HG02973 (cell line): ENCODE measurements around the gene CDX1.

Source experiments
- ATAC-seq: cut with Tn5 transposase; IDR thresholded peaks from one replicate; pipeline ENCODE4 v1.9.1; 2021; ENCODE audit warnings: moderate library complexity; ENCODE audit not compliant: unreplicated experiment

The CDX1 gene

DNA sequence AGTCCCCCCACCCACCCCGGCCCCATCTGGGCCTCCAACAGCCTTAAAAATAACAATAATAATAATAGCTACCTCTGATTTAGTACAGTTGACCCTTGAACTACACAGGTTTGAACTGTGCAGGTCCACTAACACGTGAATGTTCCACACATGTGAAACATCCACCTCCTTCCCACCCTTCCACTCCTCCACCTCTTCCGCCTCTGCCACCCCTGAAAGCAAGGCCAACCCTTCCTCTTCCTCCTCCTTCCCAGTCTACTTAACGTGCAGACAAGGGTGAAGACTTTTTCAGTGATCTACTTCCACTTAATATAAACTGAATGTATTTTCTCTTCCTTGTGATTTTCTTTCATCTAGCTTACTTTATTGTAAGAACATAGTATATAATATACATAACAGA lies 21.7 kb upstream of the CDX1 start:
- no peak for ATAC-seq

GRCh38 chr5:150146235-150146634 lies 20.3 kb upstream of the CDX1 start:
- ATAC-seq: no peak

DNA sequence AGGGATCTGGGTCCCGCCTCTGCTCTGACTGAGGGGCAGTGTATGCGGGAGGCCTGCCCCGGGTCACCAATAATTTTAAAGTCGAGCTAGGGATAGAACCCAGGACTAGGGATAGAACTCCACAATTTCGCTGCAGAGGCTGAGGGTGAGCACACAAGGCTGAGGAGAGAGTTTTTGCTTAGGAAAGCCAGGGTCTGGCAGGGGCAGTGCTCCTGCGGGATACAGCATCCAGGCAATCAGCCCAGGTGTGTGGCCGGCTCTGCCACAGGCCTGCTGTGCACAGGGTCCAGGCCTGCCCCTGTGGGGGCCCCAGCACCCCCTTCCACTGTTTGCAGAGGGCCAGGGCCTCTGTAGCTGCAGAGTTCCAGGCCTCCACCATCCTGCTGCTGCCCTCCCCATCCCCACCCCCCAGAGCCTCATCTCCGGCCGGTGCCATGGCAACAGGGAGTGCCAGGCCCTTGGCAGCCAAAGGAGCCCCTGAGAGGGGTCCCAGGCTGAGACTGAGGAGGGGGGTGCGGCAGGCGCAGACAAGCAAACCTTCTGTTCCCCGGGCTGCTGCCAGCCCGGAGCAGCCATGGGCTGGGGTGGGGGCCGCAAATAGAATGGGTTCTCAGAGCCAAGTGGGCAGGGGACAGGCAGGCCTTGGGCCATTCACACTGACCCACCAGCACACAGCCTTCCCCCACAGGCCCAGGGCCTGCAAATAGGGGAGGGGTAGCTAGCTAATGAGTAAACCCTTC lies 19.5 kb upstream of the CDX1 start:
- no peak for ATAC-seq

DNA sequence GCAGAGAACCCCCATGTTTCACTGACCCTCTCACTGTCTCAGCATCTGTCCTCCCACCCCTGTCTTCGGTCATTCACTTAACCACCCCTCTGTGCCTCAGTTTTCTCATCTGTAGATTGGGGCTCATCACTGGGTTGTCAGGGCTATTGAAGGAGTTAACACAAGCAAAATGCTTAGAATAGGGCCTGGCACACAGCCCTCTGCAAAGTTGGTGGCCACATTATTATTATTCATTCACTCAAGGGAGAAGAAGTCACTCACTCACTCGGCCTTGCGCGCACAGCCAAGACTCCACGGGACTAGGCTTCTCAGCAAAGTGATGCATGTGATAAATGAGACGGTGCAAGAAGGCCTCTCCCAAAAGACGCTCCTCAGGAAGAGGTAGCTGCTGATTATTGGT lies 18.9 kb upstream of the CDX1 start:
- ATAC-seq: no peak

- ATAC-seq: no peak
Observed at GRCh38 chr5:150148117-150148927, 18.3 kb upstream of the CDX1 start.

DNA sequence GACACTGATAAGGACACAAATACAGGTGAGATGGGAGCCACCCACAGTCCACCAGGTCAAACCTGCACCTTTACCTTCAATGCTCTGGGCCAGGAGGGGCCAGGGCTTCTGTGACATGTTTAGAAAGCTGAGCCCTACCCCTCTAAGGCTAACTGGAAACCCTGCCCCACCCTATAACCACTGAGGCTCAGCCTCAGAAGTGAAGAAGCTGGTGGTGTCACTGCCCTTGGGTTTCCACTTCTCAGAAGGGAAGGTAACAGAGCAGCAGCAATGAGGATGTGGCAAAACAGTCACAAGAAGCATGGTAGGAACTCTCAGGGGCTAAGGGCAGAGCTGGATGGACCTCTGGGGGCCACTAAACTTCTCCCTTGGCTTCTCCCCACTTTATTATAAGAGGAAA lies 17.0 kb upstream of the CDX1 start:
- ATAC-seq: no peak

DNA sequence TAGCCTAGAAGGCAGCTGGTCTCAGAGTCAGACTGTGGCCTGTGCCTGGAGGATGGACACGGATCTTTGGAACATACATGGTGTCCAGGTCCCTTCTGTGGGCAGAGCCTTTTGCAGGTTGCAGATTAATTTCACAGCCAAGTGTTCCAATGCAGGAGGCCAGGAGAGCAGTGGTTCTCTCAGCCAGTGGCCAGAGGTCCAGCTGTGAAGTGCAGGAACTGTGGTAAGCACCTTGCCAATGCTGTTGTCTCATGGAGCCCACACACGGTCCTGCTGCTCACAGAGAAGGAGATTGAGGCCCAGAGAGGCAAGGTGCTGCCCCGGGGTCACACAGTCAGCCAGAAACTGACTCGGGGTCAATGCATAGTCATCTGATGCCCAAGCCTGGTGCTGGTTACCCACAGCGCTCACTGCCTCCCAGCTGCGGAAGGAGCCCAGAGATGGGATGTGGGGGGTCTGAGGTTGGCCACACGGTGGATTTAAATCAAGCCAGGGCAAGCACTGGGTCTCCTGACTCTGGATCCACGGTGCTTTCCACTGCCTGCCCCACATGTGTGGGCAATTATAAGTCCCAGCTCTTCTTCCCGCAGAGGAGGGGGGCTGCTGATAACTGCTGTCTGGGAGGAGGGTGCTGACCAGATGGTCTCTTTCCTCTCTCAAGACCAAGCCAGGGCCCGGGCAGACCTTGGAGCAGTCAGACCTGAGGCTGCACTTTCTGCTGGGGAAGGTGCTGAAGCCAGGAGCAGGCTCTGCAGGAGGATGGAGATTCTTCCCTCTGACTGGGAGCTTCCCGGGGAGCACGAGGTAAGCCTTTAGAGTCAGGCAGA lies 13.7 kb upstream of the CDX1 start:
- no peak for ATAC-seq

- ATAC-seq: no peak
Observed at GRCh38 chr5:150153483-150153882, 13.1 kb upstream of the CDX1 start.

- no peak for ATAC-seq
Observed at GRCh38 chr5:150153957-150154617, 12.5 kb upstream of the CDX1 start.

DNA sequence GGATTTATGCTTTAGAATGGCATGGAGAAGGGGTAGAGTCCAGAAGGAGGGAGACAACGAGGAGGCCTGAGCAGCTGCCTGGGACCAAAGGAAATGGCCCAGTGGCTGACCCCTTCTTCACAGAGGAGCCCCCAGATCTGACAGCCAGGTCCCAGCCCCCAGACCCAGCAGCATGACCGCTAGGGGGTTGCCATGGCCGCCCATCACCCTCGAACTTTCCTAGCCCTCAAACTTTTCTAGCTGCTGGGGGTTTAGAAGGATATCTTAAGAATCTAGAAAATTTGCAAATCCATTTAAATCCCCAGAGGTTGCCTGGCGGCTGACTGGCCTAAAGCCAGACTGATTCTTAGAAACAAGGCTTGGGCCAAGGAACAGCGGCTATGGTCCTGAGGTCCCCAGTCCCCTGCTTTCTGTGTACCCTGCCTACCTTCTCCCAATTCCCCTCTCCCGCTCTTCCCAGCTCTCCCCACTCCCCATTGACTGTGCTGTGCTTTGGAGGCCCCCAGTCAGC lies 11.9 kb upstream of the CDX1 start:
- no peak for ATAC-seq

- no peak for ATAC-seq
Observed at GRCh38 chr5:150155258-150156026, 11.1 kb upstream of the CDX1 start, which contains the start of gene PDGFRB. TSS of gene PDGFRB (minus strand) at chr5:150155845. CDS start at chr5:150137047, 18,798 bp downstream.

GRCh38 chr5:150156027-150156368 lies 10.6 kb upstream of the CDX1 start:
- ATAC-seq: no peak

- no peak for ATAC-seq
Observed at GRCh38 chr5:150156540-150156939, 10.0 kb upstream of the CDX1 start.

DNA sequence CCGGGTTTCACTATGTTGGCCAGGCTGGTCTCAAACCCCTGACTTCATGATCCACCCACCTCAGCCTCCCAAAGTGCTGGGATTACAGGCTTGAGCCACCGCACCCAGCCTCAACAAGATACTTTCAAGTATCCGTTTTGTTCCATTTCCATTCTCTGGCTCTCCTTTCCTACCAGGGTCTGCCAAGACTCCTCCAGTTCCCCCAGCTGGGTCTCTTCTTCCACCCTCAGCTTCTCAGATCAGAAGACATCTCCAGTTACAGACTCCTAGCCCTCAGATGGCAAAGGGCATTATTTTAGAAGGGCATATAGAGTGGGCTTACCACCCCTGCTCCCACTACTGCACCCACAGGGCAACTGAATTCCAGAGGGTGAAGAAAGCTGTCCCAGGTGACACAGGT lies 9.4 kb upstream of the CDX1 start:
- ATAC-seq: no peak

- ATAC-seq: no peak
Observed at GRCh38 chr5:150158170-150158949, 8.2 kb upstream of the CDX1 start.

- no peak for ATAC-seq
Observed at GRCh38 chr5:150159031-150159430, 7.5 kb upstream of the CDX1 start.

DNA sequence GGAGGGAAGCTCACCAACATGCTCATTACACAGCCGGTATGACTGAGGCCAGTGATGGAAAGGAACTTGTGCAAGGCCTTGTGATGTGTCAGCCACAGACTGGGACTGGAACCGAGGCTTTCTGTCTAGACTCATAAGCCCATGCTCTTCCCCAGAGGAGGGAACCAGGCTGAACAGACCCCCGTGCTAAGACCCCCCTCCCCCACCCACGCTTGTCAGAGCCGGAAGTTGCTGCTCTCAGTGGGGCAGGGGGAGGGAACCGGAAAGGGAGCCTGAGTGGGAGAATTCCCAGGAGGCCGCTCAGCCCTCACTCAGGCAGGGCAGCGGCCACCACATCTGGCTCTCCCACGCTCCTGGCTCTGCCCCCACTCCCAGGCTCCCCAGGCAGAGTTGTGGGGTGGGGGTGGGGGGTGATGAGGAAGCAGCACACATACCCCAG lies 6.8 kb upstream of the CDX1 start:
- no peak for ATAC-seq

GRCh38 chr5:150160448-150161081 lies 6.0 kb upstream of the CDX1 start:
- ATAC-seq: no peak
